HG02938 (cell line): ENCODE results near the gene TANGO6.
"Not testable (repeated sequence)": the region's sequence is repeated elsewhere in the genome, so short reads cannot be mapped to it uniquely, and the experiment has no call there.

Experiments
- ATAC-seq: cut with Tn5 transposase; IDR thresholded peaks from one replicate; pipeline ENCODE4 v1.9.1; 2021; ENCODE audit warnings: mild to moderate bottlenecking, moderate library complexity; ENCODE audit not compliant: unreplicated experiment

TANGO6 gene

DNA sequence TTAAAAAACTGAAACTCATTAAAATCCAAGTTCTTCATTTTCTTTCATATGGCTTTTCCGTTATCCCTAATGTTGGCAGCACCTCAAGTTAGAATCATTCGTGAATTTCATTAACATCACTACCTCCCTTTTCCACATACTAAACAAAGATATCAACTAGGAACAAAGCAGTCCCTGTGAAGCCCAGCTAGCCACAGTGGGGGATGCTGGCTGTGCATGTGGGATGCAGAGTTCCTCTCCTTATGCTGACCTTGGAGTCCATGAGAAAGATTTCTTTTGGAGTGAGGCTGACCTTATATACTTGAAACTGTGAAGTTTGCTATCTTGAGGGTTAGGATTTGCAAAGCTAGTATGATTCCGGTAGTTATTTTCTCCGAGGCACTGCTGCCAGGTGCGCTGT is 117.6 kb downstream of the TANGO6 start:
- ATAC-seq, result no peak

DNA sequence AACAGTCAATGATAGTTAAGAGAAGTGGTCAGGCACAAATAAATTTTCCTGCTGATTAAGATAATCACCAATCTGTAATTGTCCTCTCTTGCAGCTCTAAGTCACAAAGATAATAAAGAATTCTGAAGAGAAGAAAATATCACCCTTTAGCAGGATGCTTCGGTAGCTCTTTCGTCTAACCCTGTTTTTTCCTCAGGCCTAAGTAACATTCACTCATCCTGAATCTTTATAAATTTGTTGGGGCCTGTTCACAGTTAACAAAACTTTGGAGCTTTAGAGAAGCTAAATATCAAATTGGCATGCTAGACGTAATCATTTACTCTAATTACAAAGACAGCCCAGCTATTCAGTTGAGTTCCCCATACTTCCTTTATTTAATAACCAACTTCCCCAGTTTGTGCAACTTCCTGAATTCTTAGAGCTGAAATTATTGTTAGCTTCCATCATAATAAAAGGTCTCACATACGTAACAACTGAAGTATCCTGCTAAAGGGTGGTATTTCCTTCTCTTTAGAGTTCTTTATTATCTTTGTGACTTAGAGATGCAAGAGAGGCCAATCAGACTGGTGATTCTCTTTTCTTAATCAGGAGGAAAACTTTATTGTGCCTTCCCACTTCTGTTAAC is 118.6 kb downstream of the TANGO6 start:
- ATAC-seq, result no peak

GRCh38 chr16:68969338-68969737 is 126.0 kb downstream of the TANGO6 start:
- no peak for ATAC-seq

DNA sequence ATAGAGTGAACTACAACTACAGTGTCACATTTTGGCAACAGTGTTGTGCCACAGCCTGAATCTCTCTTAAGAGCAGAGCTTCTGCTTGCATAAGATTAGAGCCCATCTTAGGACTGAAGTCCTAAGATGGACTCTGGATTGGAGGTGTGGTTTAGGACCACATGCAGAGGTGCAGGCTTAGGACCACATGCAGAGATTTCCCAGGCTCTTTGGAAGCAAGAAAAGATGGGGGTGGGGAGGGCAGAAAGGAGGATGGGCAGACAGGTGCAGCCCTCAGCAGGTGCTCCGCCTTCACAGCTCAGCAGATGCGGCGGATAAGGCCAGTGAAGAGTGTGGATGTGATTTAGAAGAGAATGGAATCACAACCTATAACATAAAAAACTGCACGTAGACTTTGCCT is 128.7 kb downstream of the TANGO6 start:
- no peak for ATAC-seq

- no peak for ATAC-seq
Measured at GRCh38 chr16:68972720-68973119, 129.4 kb downstream of the TANGO6 start.

DNA sequence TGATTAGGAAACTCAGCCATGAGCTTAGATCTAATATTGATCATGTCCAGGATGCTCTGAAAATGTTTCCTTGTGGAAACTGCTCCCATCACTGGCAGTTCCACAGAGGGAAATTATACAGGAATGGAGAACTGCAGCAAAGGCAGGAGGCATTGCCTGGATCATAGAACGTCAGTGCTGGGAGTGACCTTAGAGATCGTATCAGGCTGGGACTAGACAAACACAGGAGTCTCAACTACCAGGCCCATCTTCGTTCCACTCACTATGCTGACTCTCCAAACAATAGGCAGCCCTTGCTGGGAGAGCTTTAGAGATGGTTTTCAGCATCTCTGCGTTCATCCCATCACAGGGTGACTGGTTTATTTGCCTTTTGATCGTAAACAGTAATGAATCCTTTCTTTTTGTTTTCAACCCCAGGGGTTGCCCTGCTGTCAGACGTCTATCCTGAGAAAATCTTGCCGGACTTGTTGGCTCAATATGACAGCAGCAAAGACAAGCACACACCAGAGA is 130.3 kb downstream of the TANGO6 start:
- no peak for ATAC-seq

DNA sequence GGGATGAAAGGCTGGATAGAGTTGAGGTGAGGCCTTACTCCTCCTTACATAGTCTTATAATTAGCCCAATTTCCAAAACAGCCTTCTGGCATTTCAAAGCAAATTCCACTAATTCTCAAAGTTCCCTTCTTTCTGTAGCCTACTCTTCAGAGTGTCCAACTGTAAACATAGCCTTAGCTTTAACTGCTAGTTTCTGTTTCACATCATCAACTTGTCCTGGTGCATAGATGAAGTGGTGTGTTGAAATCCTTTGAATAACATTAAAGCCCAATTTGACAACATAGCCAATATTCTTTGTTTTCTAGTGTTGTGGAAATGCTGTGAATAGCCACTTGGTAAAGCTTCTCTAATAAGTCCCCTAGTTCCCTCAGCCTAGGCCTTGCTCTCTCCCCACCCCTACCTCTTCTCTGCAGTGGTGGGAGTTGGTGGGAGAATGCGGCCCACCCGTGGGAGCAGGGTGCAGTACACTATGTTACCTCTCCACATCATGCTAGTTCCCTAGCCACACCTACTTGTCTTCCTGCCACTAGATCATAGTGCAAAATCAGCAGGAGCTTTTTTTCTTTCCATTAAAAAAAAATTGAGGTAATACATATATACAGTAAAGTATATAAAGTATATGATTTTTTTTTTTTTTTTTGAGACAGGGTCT is 135.1 kb downstream of the TANGO6 start:
- no peak for ATAC-seq

GRCh38 chr16:68980695-68981315 is 137.5 kb downstream of the TANGO6 start:
- no peak for ATAC-seq

- no peak for ATAC-seq
Measured at GRCh38 chr16:68981971-68982370, 138.6 kb downstream of the TANGO6 start.

GRCh38 chr16:68984467-68984866 is 141.1 kb downstream of the TANGO6 start:
- ATAC-seq, result no peak

DNA sequence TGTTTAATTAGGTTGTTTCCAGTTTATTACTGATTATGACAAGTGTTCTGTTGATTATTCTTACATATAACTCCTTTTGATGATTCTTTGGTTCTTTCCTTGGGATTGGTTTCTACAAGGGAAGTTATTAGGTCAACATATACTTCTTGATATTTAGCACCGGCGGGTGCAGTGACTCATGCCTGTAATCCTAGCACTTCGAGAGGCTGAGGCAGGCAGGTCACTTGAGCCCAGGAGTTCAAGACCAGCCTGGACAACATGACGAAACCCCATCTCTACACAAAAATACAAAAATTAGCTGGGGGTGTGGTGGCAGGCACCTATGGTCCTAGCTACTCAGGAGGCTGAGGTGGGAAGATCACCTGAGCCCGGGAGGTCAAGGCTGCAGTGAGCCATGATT is 141.9 kb downstream of the TANGO6 start:
- ATAC-seq, result no peak

DNA sequence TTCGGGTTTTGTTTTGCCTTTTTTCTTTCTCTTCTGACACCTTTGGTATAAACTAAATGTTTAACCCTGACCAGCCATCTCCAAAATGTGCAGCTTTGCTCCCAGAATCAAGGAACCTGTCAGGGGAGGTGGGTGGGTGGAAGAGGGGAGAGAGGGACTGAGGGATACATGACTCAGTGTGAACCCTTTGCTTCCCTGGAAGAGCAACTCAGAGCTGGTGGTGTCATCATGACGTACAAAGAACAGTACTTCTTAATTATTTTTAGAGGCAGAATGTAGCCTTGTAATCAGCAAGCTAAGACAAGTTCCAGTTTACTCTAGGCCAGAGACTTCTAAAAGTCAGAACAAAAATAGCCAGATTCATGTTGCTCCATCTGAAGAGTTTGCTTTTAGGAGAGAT is 142.5 kb downstream of the TANGO6 start:
- ATAC-seq, result no peak

GRCh38 chr16:68987734-68988457 is 144.6 kb downstream of the TANGO6 start:
- ATAC-seq, result no peak

DNA sequence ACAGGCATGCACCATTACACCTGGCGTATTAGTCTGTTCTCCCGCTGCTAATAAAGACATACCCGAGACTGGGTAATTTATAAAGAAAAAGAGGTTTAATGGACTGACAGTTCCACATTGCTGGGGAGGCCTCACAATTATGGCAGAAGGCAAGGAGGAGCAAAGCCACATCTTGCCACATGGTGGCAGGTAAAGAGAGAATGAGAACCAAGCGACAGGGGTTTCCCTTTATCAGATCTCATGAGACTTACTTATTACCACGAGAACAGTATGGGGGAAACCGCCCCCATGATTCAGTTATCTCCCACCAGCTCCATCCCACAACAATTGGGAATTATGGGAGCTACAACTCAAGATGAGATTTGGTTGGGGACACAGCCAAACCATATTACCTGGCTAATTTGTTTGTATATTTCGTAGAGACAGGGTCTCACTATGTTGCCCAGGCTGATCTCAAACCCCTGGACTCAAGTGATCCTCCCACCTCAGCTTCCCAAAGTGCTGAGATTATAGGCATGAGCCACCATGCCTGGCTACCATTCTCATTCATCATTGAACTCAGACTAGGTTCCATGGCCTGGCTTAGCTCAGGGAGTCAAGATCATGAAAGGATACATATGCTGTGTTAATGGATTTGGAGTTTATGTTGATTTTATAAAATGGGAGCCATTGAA is 147.0 kb downstream of the TANGO6 start:
- ATAC-seq, result not testable (repeated sequence)

DNA sequence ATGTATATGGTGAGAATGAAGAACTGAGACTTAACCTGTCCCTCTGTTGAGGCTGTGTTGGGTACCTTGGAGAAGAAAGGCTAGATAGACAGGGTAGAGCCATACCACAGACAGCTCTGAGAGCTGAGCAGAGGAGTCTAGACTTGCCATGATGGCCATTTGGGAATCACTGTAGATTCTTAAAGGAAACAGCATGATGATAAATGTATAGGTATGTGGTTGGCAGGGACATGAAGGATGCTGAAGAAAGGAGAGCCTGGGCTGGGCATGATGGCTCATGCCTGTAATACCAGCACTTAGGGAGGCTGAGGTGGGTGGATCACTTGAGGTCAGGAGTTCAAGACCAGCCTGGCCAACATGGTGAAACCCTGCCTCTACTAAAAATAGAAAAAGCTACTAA is 147.7 kb downstream of the TANGO6 start:
- ATAC-seq, result no peak

DNA sequence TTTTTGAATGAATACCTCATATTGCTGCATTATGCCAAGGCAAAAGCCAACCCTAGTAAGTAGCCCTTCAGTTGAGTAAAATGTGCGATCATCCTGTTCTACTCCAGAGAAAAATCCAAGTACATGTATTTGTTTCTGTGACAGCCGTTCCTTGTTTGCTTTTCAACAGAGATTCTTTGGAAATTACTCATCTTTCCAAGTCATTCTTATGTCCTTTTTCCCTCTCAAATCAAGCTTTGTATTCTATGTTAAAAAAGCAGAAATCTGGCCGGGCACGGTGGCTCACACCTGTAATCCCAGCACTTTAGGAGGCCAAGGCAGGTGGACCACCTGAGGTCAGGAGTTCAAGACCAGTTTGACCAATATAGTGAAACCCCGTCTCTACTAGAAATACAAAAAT is 149.2 kb downstream of the TANGO6 start:
- no peak for ATAC-seq

GRCh38 chr16:68993456-68993855 is 150.1 kb downstream of the TANGO6 start:
- no peak for ATAC-seq

- no peak for ATAC-seq
Measured at GRCh38 chr16:68993885-68994284, 150.6 kb downstream of the TANGO6 start.

DNA sequence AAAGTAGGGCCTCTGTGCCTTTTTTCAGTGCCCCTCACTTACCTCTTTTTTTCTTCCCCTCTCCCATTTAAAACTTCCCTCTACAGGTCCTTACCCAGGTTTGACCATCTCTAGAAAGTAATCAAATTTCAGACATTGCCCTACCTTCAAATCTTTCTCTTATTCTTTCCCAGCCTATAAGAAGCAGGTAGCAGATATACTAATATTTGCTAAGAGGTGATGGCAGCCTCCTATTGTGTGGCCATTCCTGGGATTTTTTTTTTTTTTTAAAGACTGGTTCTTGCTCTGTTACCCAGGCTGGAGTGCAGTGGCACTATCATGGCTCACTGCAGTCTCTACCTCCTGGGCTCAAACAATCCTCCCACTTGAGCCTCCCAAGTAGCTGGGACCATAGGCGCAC is 151.0 kb downstream of the TANGO6 start:
- no peak for ATAC-seq

- no peak for ATAC-seq
Measured at GRCh38 chr16:68995011-68995504, 151.7 kb downstream of the TANGO6 start.

GRCh38 chr16:68997564-68997963 is 154.2 kb downstream of the TANGO6 start:
- ATAC-seq, result no peak
